GM12875 (cell line): ENCODE results near the gene OLFML2B.
"Not testable (repeated sequence)": the region's sequence is repeated elsewhere in the genome, so short reads cannot be mapped to it uniquely, and the experiment has no call there.

ENCODE experiments used
- H3K4me3 ChIP-seq: one replicate; pipeline ENCODE4 v1.5.1; 2011; ENCODE audit warnings: low read depth, low read length, control low read depth
- TF ChIP-seq, protein P1 (sequence below): IDR thresholded peaks from 2 replicates; pipeline ENCODE4 v1.5.1; 2011; ENCODE audit warnings: low read depth, mild to moderate bottlenecking, control low read depth, inconsistent platforms, low read length, moderate library complexity, borderline replicate concordance; ENCODE audit not compliant: insufficient read depth

The OLFML2B gene

DNA sequence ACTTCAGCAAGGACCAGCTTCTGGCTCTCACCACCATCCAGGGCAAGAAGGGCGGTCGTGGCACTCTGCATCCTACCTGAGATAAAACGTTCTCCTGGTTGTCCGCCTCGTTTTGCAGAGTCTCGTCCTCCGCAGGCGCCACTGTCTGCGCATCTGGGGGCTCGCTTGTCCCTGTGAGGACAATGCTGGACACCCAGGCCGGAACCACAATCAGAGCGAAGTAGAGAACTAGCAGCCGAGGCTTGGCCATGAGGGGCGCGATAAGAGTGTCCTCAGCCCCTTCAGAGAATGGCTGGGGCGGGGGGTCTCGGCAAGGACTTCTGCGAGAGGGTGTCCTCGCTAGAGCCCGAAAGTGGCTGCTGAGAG lies 505 bp downstream of the OLFML2B start:
- TF ChIP-seq, protein P1, sequence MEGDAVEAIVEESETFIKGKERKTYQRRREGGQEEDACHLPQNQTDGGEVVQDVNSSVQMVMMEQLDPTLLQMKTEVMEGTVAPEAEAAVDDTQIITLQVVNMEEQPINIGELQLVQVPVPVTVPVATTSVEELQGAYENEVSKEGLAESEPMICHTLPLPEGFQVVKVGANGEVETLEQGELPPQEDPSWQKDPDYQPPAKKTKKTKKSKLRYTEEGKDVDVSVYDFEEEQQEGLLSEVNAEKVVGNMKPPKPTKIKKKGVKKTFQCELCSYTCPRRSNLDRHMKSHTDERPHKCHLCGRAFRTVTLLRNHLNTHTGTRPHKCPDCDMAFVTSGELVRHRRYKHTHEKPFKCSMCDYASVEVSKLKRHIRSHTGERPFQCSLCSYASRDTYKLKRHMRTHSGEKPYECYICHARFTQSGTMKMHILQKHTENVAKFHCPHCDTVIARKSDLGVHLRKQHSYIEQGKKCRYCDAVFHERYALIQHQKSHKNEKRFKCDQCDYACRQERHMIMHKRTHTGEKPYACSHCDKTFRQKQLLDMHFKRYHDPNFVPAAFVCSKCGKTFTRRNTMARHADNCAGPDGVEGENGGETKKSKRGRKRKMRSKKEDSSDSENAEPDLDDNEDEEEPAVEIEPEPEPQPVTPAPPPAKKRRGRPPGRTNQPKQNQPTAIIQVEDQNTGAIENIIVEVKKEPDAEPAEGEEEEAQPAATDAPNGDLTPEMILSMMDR: no peak

DNA sequence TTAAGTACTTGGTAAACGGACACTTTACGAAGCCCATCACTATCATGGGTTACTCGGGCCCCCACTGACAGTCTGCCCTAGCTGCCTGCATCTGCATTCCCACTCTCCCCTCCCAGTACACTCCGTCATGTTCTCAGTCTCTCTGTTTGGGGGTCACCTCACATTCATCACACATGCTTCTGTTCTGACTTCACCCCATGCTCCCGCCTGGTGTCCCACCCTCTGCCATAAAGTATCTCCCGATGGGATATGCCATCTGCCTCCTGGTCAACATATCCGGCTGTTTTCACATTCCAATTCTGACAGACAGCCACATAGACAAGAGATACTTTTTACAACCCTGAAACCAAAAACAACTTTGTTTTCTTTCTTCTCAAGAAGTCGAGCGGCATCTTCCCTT lies 1.0 kb downstream of the OLFML2B start:
- TF ChIP-seq, protein P1: no peak
- no peak overlapping the region for H3K4me3 ChIP-seq

More for the DNA sequence above, 505 bp downstream of the OLFML2B start:
- no peak overlapping the region for H3K4me3 ChIP-seq

DNA sequence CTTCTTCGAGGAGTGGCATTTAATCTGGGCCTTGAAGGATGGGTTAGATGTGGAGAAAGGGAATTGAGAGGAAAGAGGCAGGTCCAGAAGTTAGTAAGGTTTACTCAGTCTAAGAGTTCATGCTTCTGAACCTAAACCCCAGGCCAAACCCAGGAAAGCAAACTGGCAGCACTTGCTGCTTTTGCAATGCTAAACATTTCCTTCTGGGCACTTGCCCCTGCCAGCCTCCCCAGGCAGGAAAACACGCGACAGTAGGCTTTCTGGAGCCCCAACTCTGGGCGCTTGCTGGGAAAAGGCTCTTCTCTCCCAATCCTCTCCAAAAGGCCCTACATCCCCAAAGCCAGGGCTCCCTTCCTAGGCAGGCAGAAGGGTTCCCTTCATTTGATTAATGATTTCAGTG lies 2.5 kb downstream of the OLFML2B start:
- TF ChIP-seq, protein P1: no peak
- no peak overlapping the region for H3K4me3 ChIP-seq

DNA sequence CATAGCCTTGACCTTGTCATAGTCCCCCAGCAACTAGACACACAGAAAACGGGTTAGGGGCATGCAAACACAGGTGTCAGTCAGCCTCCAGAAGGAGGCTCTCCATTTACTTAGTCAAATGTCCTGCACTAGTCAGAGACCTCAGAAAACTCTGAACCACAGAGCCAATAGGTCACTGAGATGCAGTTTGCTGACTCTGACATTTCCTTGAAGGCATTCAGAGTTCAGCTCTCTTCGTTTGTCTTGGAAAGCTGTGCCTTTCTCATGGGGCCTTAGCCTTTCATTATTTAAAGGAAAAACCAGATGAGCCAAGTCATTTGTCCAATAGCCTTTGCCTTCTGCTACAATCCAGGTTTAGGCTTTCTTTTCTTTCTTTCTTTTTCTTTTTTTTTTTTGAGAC lies 3.5 kb downstream of the OLFML2B start:
- TF ChIP-seq, protein P1: no peak
- no peak overlapping the region for H3K4me3 ChIP-seq

DNA sequence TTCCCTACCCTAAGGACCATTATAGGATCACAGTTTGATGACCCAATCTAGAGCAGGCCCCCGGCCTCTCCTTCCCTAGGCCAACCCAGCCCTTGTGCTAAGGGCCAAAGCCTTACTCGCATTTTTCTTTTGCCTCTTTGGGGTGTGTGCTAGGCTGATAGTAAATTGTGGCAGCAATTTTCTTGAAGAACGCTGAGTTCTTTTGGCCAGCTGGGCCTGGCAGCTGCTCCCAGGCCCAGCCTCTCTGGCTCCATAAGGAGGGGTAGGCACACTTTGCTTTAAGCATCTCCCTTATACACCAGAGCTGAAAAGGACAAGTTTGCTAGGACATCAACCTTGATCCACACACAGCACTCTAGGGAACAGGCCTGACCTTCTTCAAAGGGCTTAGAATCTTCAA lies 4.2 kb downstream of the OLFML2B start:
- no peak overlapping the region for H3K4me3 ChIP-seq
- TF ChIP-seq, protein P1: no peak

DNA sequence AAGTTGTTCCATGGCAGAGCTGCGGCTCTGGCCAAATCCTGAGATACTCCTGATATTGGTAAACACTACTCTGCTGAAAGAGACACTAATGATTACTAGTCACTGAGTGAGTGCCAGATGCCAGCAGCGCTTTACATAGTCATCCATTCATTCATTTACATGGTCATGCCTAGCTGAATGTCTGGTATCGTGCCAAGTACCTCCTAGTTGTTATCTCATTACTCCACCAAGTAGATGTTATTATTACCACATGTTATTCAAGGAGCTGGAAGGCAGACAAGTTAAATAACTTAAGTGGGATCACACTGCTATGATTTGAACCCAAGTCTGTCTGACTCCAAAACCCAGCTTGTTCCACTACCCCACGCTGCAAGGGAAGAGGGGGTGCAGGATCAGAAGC lies 4.7 kb downstream of the OLFML2B start:
- no peak overlapping the region for H3K4me3 ChIP-seq
- TF ChIP-seq, protein P1: no peak

DNA sequence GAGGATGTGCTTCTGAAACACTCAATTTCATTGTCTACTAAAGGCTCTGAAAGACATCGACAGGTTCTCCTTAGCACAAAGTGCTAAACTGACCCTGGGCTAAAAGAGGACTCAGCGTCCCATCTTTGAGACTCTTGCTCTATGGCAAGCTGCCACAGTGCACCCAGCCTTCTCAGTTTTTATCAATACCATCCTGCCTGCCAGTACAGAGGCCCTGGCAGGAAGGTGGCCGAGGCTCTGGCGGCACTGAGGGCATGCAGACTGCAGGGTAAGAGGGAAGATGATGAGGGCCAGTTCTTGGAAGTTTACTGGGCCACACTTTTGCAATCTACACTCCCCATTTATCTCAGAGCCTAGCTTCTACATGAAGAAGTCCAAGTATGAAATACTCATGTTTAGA lies 5.3 kb downstream of the OLFML2B start:
- no peak overlapping the region for H3K4me3 ChIP-seq
- TF ChIP-seq, protein P1: no peak

DNA sequence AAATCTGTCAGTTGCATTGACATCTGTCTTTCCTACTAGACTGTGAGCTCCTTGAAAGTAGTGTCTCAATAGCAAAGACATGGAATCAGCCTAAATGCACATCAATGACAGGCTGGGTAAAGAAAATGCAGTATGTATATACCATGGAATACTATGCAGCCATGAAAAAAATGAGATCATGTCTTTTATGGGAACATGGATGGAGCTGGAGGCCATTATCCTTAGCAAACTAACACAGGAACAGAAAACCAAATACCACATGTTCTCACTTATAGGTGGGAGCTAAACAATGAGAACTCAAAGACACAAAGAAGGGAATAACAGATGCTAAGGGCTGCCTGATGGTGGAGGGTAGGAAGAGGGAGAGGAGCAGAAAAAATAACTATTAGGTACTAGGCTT lies 5.9 kb downstream of the OLFML2B start:
- H3K4me3 ChIP-seq: not testable (repeated sequence)
